GM21526 (cell line): ENCODE measurements around the gene RAB29.
"Not testable (repeated sequence)": the region's sequence is repeated elsewhere in the genome, so short reads cannot be mapped to it uniquely, and the experiment has no call there.

Source experiments
- ATAC-seq: cut with Tn5 transposase; IDR thresholded peaks from one replicate; pipeline ENCODE4 v1.9.1; 2021; ENCODE audit warnings: moderate library complexity; ENCODE audit not compliant: unreplicated experiment, low FRiP score

Gene RAB29

GRCh38 chr1:205733438-205734175 is 41.7 kb downstream of the RAB29 start:
- no peak for ATAC-seq

- no peak for ATAC-seq
These were observed 45.2 kb downstream of the RAB29 start for GRCh38 chr1:205729945-205730610.

GRCh38 chr1:205726619-205727125 is 48.6 kb downstream of the RAB29 start:
- ATAC-seq, result no peak

GRCh38 chr1:205725514-205725913 is 49.8 kb downstream of the RAB29 start:
- no peak for ATAC-seq

- not testable (repeated sequence) for ATAC-seq
These were observed 54.5 kb downstream of the RAB29 start for GRCh38 chr1:205720740-205721139.

- ATAC-seq, result no peak
These were observed 55.5 kb downstream of the RAB29 start for GRCh38 chr1:205719762-205720161.

GRCh38 chr1:205719015-205719414 is 56.3 kb downstream of the RAB29 start:
- ATAC-seq, result no peak
